ENCODE data around the gene LRRC58. TPM values are rescaled to one million over a fixed set of nuclear protein-coding genes. Genes with fewer than 3 reads are reported as not detected.

The LRRC58 gene
- total and polyA plus RNA-seq, 2 donors (not counting 3 experiments of a cell fraction or from before 2014, with no cell fraction given): 3.7 to 11.9 TPM

DNA sequence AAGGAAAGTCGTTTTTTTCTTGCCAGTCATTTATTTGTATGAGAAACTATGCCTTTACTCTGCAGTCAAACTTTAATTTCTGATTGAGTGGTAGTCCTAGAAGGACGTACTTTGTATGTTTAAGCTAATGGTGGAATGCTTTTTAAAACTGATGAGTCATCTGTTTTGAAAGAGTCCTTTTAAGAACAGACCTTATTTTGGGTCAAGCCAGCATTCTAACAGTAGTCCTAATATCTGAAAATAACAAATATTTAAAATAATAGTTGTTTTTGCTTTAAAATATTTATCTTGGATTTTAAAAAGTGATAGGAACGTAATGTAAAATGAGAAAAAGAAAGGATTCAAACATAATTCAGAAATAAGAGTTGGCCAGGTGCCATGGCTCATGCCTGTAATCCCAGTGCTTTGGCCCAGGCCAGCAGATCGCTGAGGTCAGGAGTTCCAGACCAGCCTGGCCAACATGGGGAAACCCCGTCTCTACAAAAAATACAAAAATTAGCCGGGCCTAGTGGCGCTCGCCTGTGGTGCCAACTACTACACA is 1.3 kb upstream of the LRRC58 start:
- ChIA-PET POLR2A (no interaction called here), CTCF (interaction anchor here (1.0 to 2.5 kb wide), 3 partner anchors 67 to 208 kb away, joined by 4 to 18 read pairs (median 13); no protein-coding TSS in a partner anchor)
- H3K9me3 ChIP-seq (replicated peaks; ENCODE audit: control insufficient read depth, insufficient read depth, low read length): no peaks in the 10 kb centered on the region
- H3K4me3 ChIP-seq (replicated peaks in 1 of 3; ENCODE audit: insufficient read depth in 1 of 3, low read depth in 1 of 3, low read length in 3 of 3): no peak overlapping the region
- peak overlapping the region; percentile 91 for H3K4me2 ChIP-seq (ENCODE audit: insufficient read depth, low read length)
- H3K27ac ChIP-seq (ENCODE audit: insufficient read depth, low read depth, low read length): no peak overlapping the region
- dilution Hi-C loops (cut with MboI; ENCODE audit: extremely low pct_ligation_motif_present, low sequenced_read_pairs) (no loop called here), intact Hi-C loops (cut with micrococcal nuclease) (no loop called here)
- peaks cover 29% of the 10 kb centered on the region for H3K79me2 ChIP-seq (ENCODE audit: control insufficient read depth, insufficient read depth, low read length)
- no TSS peak for BruUV-seq (replicated peaks)
- no peak overlapping the region for H2AFZ ChIP-seq (ENCODE audit: low read depth, low read length)
- TF ChIP-seq, protein P1, sequence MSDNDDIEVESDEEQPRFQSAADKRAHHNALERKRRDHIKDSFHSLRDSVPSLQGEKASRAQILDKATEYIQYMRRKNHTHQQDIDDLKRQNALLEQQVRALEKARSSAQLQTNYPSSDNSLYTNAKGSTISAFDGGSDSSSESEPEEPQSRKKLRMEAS (IDR thresholded peaks at IDR 0.05; ENCODE audit: insufficient read depth, insufficient read length): no peak
- TF ChIP-seq JUN (IDR thresholded peaks at IDR 0.05; ENCODE audit: borderline replicate concordance, insufficient read depth, insufficient read length, low read depth): peak; percentile 31
- TF ChIP-seq POLR2AphosphoS5 (IDR thresholded peaks at IDR 0.05; ENCODE audit: insufficient read depth, low read depth, low read length): no peak
- peaks cover 14% of the 10 kb centered on the region for H3K4me1 ChIP-seq (ENCODE audit: control insufficient read depth, extremely low read depth, insufficient read depth, low read length)
- FAIRE-seq (no peak), DNase-seq (ENCODE audit: low read depth, low spot score) (peak; percentile 27)
- no peaks in the 10 kb centered on the region for H3K36me3 ChIP-seq (ENCODE audit: control insufficient read depth in 2 of 2, extremely low read depth in 1 of 2, insufficient read depth in 2 of 2, low read length in 2 of 2)
- H4K20me1 ChIP-seq (replicated peaks; ENCODE audit: control insufficient read depth, extremely low read depth, insufficient read depth, low read length): no peaks in the 10 kb centered on the region
- peaks cover 6 to 12% of the 10 kb centered on the region in 2 experiments for H3K27me3 ChIP-seq (ENCODE audit: control insufficient read depth in 2 of 2, insufficient read depth in 2 of 2, low read length in 2 of 2)
- H3K9me1 ChIP-seq (replicated peaks; ENCODE audit: control insufficient read depth, extremely low read depth, insufficient read depth, low read length): no peaks in the 10 kb centered on the region
- H3K9ac ChIP-seq (replicated peaks; ENCODE audit: extremely low read depth, insufficient read depth, low read length): no peak overlapping the region

DNA sequence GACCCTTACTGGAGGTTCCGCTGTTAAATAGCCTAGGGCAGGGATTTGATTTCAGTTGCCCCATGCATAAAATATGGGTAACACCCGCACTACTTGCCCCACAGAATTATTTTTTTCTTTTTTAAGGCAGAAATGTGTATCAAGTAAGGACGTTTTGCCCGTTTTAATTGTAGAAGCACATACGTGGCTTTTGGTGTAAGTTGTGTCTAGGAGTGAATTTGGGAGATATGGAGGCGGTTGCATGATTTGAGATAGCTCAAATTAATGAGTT is 636 bp upstream of the LRRC58 start:
- Histone ChIP-seq H3K9me3 (replicated peaks; ENCODE audit: control insufficient read depth, insufficient read depth, low read length) (no peaks in the 10 kb centered on the region), H3K4me3 (replicated peaks in 1 of 3; ENCODE audit: insufficient read depth in 1 of 3, low read depth in 1 of 3, low read length in 3 of 3) (peak overlapping the region; percentile 34 to 76 (median 59)), H3K9ac (replicated peaks; ENCODE audit: extremely low read depth, insufficient read depth, low read length) (peak overlapping the region; percentile 79), H3K79me2 (ENCODE audit: control insufficient read depth, insufficient read depth, low read length) (peaks cover 35% of the 10 kb centered on the region), H4K20me1 (replicated peaks; ENCODE audit: control insufficient read depth, extremely low read depth, insufficient read depth, low read length) (no peaks in the 10 kb centered on the region), H3K36me3 (ENCODE audit: control insufficient read depth in 2 of 2, extremely low read depth in 1 of 2, insufficient read depth in 2 of 2, low read length in 2 of 2) (no peaks in the 10 kb centered on the region), H2AFZ (ENCODE audit: low read depth, low read length) (peak overlapping the region; percentile 96), H3K27me3 (ENCODE audit: control insufficient read depth in 2 of 2, insufficient read depth in 2 of 2, low read length in 2 of 2) (peaks cover 5 to 7% of the 10 kb centered on the region in 2 experiments), H3K4me2 (ENCODE audit: insufficient read depth, low read length) (peak overlapping the region; percentile 91), H3K27ac (ENCODE audit: insufficient read depth, low read depth, low read length) (peak overlapping the region; percentile 67), H3K9me1 (replicated peaks; ENCODE audit: control insufficient read depth, extremely low read depth, insufficient read depth, low read length) (no peaks in the 10 kb centered on the region), H3K4me1 (ENCODE audit: control insufficient read depth, extremely low read depth, insufficient read depth, low read length) (peaks cover 14% of the 10 kb centered on the region)
- DNase-seq (ENCODE audit: low read depth, low spot score): no peak
- ChIA-PET CTCF (interaction anchor here (1.0 to 2.5 kb wide), 6 partner anchors 13 to 209 kb away, joined by 3 to 18 read pairs (median 6); no protein-coding TSS in a partner anchor), POLR2A (no interaction called here)
- intact Hi-C loops (cut with micrococcal nuclease): loop anchor here (1.0 to 2.0 kb wide), 3 partner anchors 157 to 255 kb away; partner anchors contain the start of gene GSK3B
- no peak for TF ChIP-seq FOS (IDR thresholded peaks at IDR 0.05; ENCODE audit: borderline replicate concordance, insufficient read depth, low read length)
- TF ChIP-seq EZH2 (IDR thresholded peaks at IDR 0.05; ENCODE audit: borderline replicate concordance, low read depth, low read length, severe bottlenecking): no peak
- TF ChIP-seq GATA2 (IDR thresholded peaks at IDR 0.05; ENCODE audit: insufficient read depth, insufficient read length, low read depth, low read length): no peak
- TF ChIP-seq, protein P1 (IDR thresholded peaks at IDR 0.05; ENCODE audit: insufficient read depth, insufficient read length): no peak
- no peak for TF ChIP-seq JUN (IDR thresholded peaks at IDR 0.05; ENCODE audit: borderline replicate concordance, insufficient read depth, insufficient read length, low read depth)
- no peak for TF ChIP-seq POLR2A (IDR thresholded peaks at IDR 0.05; ENCODE audit: low read depth, low read length)
- no peak for TF ChIP-seq MYC (IDR thresholded peaks at IDR 0.05; ENCODE audit: low read depth, low read length)
- TF ChIP-seq CTCF (IDR thresholded peaks at IDR 0.05; ENCODE audit: extremely low read depth in 1 of 2, insufficient read depth in 1 of 2, low read depth in 1 of 2, low read length in 2 of 2): no peak
- BruUV-seq (replicated peaks): no TSS peak
- no peak for FAIRE-seq
- dilution Hi-C loops (cut with MboI; ENCODE audit: extremely low pct_ligation_motif_present, low sequenced_read_pairs): no loop called here
